ENCODE results near the gene ETFA. TPM values are rescaled to one million over a fixed set of nuclear protein-coding genes. Genes with fewer than 3 reads are reported as not detected.

Gene ETFA
- total RNA-seq, 1 donor from 2014 or later: 144 TPM

GRCh38 chr15:76175442-76175841 is 135.8 kb downstream of the ETFA start:
- Mint-ChIP-seq H3K9me3 (ENCODE audit: unreplicated experiment) (peaks cover 18% of the 10 kb centered on the region), H3K27me3 (ENCODE audit: unreplicated experiment) (peaks cover 19% of the 10 kb centered on the region), H3K4me3 (ENCODE audit: unreplicated experiment) (no peak overlapping the region), H3K27ac (ENCODE audit: unreplicated experiment) (no peak overlapping the region), H3K4me1 (ENCODE audit: low read depth, unreplicated experiment) (peaks cover 27% of the 10 kb centered on the region), H3K36me3 (ENCODE audit: unreplicated experiment) (no peaks in the 10 kb centered on the region)
- no peak for DNase-seq
- TF ChIP-seq CTCF (IDR thresholded peaks at IDR 0.05; ENCODE audit: partially characterized antibody, unreplicated experiment): no peak

- DNase-seq: no peak
- no peak overlapping the region for H3K4me3 Mint-ChIP-seq (ENCODE audit: unreplicated experiment)
- TF ChIP-seq CTCF (IDR thresholded peaks at IDR 0.05; ENCODE audit: partially characterized antibody, unreplicated experiment): no peak
- H3K36me3 Mint-ChIP-seq (ENCODE audit: unreplicated experiment): no peaks in the 10 kb centered on the region
- peaks cover 19% of the 10 kb centered on the region for H3K27me3 Mint-ChIP-seq (ENCODE audit: unreplicated experiment)
- peaks cover 27% of the 10 kb centered on the region for H3K4me1 Mint-ChIP-seq (ENCODE audit: low read depth, unreplicated experiment)
- H3K9me3 Mint-ChIP-seq (ENCODE audit: unreplicated experiment): peaks cover 18% of the 10 kb centered on the region
- H3K27ac Mint-ChIP-seq (ENCODE audit: unreplicated experiment): no peak overlapping the region
Measured at GRCh38 chr15:76174654-76175053, 136.6 kb downstream of the ETFA start.

GRCh38 chr15:76173317-76173834 is 137.9 kb downstream of the ETFA start:
- H3K27ac Mint-ChIP-seq (ENCODE audit: unreplicated experiment): peak overlapping the region; percentile 92
- peaks cover 16% of the 10 kb centered on the region for H3K27me3 Mint-ChIP-seq (ENCODE audit: unreplicated experiment)
- no peak for DNase-seq
- H3K36me3 Mint-ChIP-seq (ENCODE audit: unreplicated experiment): no peaks in the 10 kb centered on the region
- TF ChIP-seq CTCF (IDR thresholded peaks at IDR 0.05; ENCODE audit: partially characterized antibody, unreplicated experiment): no peak
- H3K4me3 Mint-ChIP-seq (ENCODE audit: unreplicated experiment): peak overlapping the region; percentile 58
- peaks cover 38% of the 10 kb centered on the region for H3K4me1 Mint-ChIP-seq (ENCODE audit: low read depth, unreplicated experiment)
- peaks cover 19% of the 10 kb centered on the region for H3K9me3 Mint-ChIP-seq (ENCODE audit: unreplicated experiment)

GRCh38 chr15:76172782-76173181 is 138.5 kb downstream of the ETFA start:
- Mint-ChIP-seq H3K4me3 (ENCODE audit: unreplicated experiment) (peak overlapping the region; percentile 58), H3K27me3 (ENCODE audit: unreplicated experiment) (peaks cover 15% of the 10 kb centered on the region), H3K9me3 (ENCODE audit: unreplicated experiment) (peaks cover 17% of the 10 kb centered on the region), H3K4me1 (ENCODE audit: low read depth, unreplicated experiment) (peaks cover 33% of the 10 kb centered on the region), H3K27ac (ENCODE audit: unreplicated experiment) (peak overlapping the region; percentile 92), H3K36me3 (ENCODE audit: unreplicated experiment) (no peaks in the 10 kb centered on the region)
- no peak for TF ChIP-seq CTCF (IDR thresholded peaks at IDR 0.05; ENCODE audit: partially characterized antibody, unreplicated experiment)
- peak; percentile 73 for DNase-seq

- H3K27me3 Mint-ChIP-seq (ENCODE audit: unreplicated experiment): peaks cover 16% of the 10 kb centered on the region
- H3K9me3 Mint-ChIP-seq (ENCODE audit: unreplicated experiment): peaks cover 17% of the 10 kb centered on the region
- peaks cover 36% of the 10 kb centered on the region for H3K4me1 Mint-ChIP-seq (ENCODE audit: low read depth, unreplicated experiment)
- TF ChIP-seq CTCF (IDR thresholded peaks at IDR 0.05; ENCODE audit: partially characterized antibody, unreplicated experiment): no peak
- no peak overlapping the region for H3K4me3 Mint-ChIP-seq (ENCODE audit: unreplicated experiment)
- H3K27ac Mint-ChIP-seq (ENCODE audit: unreplicated experiment): no peak overlapping the region
- DNase-seq: no peak
- no peaks in the 10 kb centered on the region for H3K36me3 Mint-ChIP-seq (ENCODE audit: unreplicated experiment)
Measured at GRCh38 chr15:76169911-76170800, 141.1 kb downstream of the ETFA start.
